Astrocyte (in vitro differentiated cells and primary cell): ENCODE data around the gene TCEANC.

Source experiments
- EZH2 ChIP-seq: IDR thresholded peaks from 2 replicates; pipeline ENCODE4 v1.6.1; 2012; ENCODE audit warnings: mild to moderate bottlenecking, low read length, inconsistent platforms; ENCODE audit not compliant: insufficient read depth
- TF ChIP-seq, protein P1 (sequence below): IDR thresholded peaks from 2 replicates; pipeline ENCODE4 v1.5.1; 2011; ENCODE audit warnings: low read depth, mild to moderate bottlenecking, inconsistent platforms, low read length, moderate library complexity; ENCODE audit not compliant: insufficient read depth

DNA sequence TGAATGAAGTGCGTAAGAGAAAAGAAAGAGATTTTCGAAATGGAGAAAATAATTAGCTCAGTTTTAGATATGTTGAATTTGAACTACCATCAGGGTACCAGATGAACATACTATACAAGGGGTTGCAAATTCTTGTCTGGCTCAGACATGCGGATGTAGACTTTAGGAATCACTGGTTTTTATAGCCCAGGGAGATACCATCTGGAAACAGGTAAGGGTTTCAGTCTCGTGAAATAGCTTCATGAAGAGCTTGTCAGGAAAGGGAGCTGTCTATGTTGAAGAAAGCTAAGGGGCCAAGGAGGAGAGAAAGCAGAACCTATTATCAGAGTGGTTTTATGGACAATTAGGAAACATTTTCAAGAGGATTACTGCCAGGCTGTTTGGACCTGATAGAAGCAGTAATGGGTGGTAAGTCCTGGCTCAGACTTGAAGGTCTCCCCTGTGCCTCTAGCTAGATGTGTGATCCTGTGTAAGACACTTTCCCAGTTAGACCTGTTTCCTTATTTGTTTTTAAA lies 42.7 kb downstream of the TCEANC start:
- TF ChIP-seq, protein P1, sequence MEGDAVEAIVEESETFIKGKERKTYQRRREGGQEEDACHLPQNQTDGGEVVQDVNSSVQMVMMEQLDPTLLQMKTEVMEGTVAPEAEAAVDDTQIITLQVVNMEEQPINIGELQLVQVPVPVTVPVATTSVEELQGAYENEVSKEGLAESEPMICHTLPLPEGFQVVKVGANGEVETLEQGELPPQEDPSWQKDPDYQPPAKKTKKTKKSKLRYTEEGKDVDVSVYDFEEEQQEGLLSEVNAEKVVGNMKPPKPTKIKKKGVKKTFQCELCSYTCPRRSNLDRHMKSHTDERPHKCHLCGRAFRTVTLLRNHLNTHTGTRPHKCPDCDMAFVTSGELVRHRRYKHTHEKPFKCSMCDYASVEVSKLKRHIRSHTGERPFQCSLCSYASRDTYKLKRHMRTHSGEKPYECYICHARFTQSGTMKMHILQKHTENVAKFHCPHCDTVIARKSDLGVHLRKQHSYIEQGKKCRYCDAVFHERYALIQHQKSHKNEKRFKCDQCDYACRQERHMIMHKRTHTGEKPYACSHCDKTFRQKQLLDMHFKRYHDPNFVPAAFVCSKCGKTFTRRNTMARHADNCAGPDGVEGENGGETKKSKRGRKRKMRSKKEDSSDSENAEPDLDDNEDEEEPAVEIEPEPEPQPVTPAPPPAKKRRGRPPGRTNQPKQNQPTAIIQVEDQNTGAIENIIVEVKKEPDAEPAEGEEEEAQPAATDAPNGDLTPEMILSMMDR, result no peak
- no peak for TF ChIP-seq EZH2
